ENCODE data around the gene DPF3. TPM values are rescaled to one million over a fixed set of nuclear protein-coding genes. Genes with fewer than 3 reads are reported as not detected.

Gene DPF3
- total RNA-seq, 4 donors from 2014 or later, result 0.39 to 3.4 (median 1.6) TPM

DNA sequence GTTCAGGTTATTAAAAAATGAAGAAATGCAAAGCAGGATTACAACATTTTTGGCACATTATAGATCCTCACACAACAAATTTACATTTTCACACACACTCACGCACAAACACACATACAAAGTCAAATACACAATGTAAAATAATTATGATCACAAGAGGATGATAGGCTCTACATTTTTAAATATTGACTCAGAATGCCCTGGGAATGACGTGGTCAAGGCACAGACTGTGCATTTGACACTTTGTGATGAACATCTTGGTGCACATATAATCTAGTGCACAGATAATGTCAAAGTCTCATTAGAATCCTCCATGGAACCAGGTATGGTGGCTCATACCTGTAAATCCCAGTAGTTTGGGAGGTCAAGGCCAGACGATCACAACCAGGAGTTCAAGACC lies 49.4 kb downstream of the DPF3 start:
- Histone ChIP-seq H3K9me3 (no peaks in the 10 kb centered on the region), H3K27me3 (no peaks in the 10 kb centered on the region), H3K36me3 (no peaks in the 10 kb centered on the region), H3K4me1 (no peaks in the 10 kb centered on the region), H3K27ac (no peak overlapping the region), H3K4me3 (no peak overlapping the region)
- no peak for TF ChIP-seq EP300 (IDR thresholded peaks at IDR 0.05)
- no peak for DNase-seq (ENCODE audit: low spot score in 2 of 2)
- WGBS, result 82% methylated on average over 3 of the region's 3 CpGs

DNA sequence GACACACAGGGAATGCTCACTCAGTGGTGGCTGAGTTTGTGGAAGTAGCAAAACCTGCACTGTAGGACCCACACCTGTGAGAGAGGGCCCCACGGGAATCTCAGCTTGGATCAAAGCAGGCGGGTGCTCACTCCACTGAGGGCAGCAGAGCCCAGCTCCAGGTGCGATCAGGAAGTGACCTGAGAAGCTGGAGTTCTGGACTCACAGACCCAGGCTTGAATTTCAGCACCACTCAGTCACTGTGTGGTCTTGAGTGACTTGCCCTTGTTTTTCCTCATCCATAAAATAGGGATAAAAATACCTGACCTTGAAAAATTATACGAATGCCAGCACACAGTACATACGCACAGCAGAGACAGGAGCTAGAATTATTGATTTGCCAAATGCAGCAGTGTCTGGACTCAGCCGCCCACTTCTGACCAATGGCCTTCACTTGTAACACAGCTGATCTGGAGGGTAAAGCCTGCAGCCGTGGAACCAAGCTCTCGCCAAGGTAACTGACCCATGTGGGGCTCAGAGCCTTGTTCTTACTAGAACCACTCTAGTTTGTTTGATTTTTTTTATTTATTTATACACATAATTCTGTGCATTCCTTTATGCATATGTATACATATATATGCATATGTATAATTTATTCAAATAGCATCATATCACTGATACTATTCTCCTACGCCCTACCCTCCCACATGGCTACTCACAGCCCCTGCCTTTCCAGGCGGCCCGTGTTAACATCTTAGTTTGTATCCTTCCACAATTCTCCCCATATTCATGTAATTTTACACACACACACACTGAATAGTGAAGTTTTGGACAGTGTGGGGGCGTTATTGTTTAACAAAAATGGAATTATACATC lies 53.9 kb downstream of the DPF3 start:
- no peak overlapping the region for H3K27ac ChIP-seq
- no peak for DNase-seq (ENCODE audit: low spot score in 2 of 2)
- no peaks in the 10 kb centered on the region for H3K4me1 ChIP-seq
- no peak overlapping the region for H3K4me3 ChIP-seq
- TF ChIP-seq EP300 (IDR thresholded peaks at IDR 0.05) (no peak), POLR2A (IDR thresholded peaks at IDR 0.05) (no peak), CTCF (IDR thresholded peaks at IDR 0.05) (no peak), POLR2AphosphoS5 (IDR thresholded peaks at IDR 0.05) (no peak)
- no peaks in the 10 kb centered on the region for H3K9me3 ChIP-seq
- H3K27me3 ChIP-seq, result no peaks in the 10 kb centered on the region
- 89% methylated on average over 10 of the region's 12 CpGs for WGBS
- H3K36me3 ChIP-seq, result no peaks in the 10 kb centered on the region

- TF ChIP-seq POLR2AphosphoS5 (IDR thresholded peaks at IDR 0.05) (no peak), EP300 (IDR thresholded peaks at IDR 0.05) (no peak), POLR2A (IDR thresholded peaks at IDR 0.05) (no peak), CTCF (IDR thresholded peaks at IDR 0.05) (no peak)
- H3K27me3 ChIP-seq, result no peaks in the 10 kb centered on the region
- no peaks in the 10 kb centered on the region for H3K4me1 ChIP-seq
- H3K9me3 ChIP-seq, result no peaks in the 10 kb centered on the region
- 94% methylated on average over 12 of the region's 12 CpGs for WGBS
- no peak for DNase-seq (ENCODE audit: low spot score in 2 of 2)
- H3K36me3 ChIP-seq, result no peaks in the 10 kb centered on the region
- no peak overlapping the region for H3K27ac ChIP-seq
- no peak overlapping the region for H3K4me3 ChIP-seq
Measured at GRCh38 chr14:72839351-72839750, 54.5 kb downstream of the DPF3 start.

DNA sequence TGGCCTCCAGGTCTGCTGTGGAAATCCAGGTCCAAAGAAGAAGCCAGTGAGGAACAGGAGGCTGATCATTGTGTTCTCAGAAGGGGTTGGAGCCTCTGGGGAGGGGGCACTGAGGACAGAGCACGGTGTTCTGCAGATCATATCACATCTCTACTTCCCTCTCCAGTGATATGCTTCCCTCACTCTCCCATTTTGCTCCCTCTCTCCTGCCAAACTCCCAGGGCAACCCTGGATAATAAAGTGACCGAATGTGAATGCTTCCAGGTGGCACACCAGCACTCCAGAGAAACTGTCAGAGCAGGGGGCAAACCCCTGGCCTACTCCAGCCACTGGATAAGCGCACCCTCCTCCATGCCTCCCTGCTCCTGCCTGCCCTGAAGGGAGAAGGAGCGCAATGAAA lies 57.8 kb downstream of the DPF3 start:
- TF ChIP-seq POLR2AphosphoS5 (IDR thresholded peaks at IDR 0.05), result no peak
- TF ChIP-seq POLR2A (IDR thresholded peaks at IDR 0.05), result no peak
- no peak for TF ChIP-seq CTCF (IDR thresholded peaks at IDR 0.05)
- TF ChIP-seq EP300 (IDR thresholded peaks at IDR 0.05), result no peak
- WGBS, result 91% methylated on average over 4 of the region's 4 CpGs

GRCh38 chr14:72833174-72833573 lies 60.7 kb downstream of the DPF3 start:
- WGBS, result 91% methylated on average over 9 of the region's 9 CpGs
- no peaks in the 10 kb centered on the region for H3K27me3 ChIP-seq

More for the DNA sequence above, 57.8 kb downstream of the DPF3 start:
- Histone ChIP-seq H3K27ac (no peak overlapping the region), H3K4me1 (no peaks in the 10 kb centered on the region), H3K36me3 (no peaks in the 10 kb centered on the region), H3K9me3 (no peaks in the 10 kb centered on the region), H3K4me3 (no peak overlapping the region), H3K27me3 (no peaks in the 10 kb centered on the region)
- DNase-seq (ENCODE audit: low spot score in 2 of 2), result no peak

More at GRCh38 chr14:72833174-72833573, 60.7 kb downstream of the DPF3 start:
- no peak for DNase-seq (ENCODE audit: low spot score in 2 of 2)
- Histone ChIP-seq H3K36me3 (no peaks in the 10 kb centered on the region), H3K9me3 (no peaks in the 10 kb centered on the region), H3K4me3 (no peak overlapping the region), H3K27ac (no peak overlapping the region), H3K4me1 (peaks cover 3% of the 10 kb centered on the region)
- TF ChIP-seq POLR2A (IDR thresholded peaks at IDR 0.05) (no peak), CTCF (IDR thresholded peaks at IDR 0.05) (no peak), POLR2AphosphoS5 (IDR thresholded peaks at IDR 0.05) (no peak), EP300 (IDR thresholded peaks at IDR 0.05) (no peak)

All from suprapubic skin (tissue), 4 donors.